Measurements from ENCODE around the gene KIR2DL3.

DNA sequence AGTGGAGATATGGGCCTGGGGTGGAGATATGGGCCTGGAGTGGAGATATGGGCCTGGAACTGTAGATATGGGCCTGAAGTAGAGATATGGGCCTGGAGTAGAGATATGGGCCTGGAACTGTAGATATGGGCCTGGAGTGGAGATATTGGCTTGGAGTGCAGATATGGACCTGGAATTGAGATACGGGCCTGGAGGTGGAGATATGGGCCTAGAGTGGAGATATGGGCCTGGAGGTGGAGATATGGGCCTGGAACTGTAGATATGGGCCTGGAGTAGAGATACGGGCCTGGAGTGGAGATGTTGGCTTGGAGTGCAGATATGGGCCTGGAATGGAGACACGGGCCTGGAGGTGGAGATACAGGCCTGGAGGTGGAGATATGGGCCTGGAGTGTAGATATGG lies 13.7 kb upstream of the KIR2DL3 start:
- TF ChIP-seq POLR2A (IDR thresholded peaks at IDR 0.05; ENCODE audit: low read length) (no peak), GATA1 (IDR thresholded peaks at IDR 0.05; ENCODE audit: low read depth, low read length) (no peak)

Measured in erythroblast (primary cell).